ENCODE data around the gene BAIAP2L2.
"Not testable (repeated sequence)": the region's sequence is repeated elsewhere in the genome, so short reads cannot be mapped to it uniquely, and the experiment has no call there.

Gene BAIAP2L2

DNA sequence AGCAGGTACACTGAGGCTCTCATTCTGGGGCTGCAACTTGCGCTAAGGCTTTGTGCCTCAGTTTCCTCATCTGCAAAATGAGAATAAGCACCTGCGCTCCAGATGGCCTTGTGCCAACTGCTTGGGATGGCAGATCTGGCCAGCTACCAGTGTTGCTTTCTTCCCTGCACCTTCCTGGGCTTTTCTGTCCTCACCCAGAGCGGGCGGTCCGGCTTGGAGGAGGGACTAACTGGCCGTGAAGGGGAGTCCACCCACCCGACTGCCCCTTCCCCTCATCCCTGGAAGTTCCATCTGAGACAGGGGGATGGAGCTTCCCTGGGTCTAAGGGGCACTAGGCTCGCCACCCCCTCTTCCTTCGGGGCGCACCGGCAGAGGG, 30.0 kb downstream of the BAIAP2L2 start:
- no peak for DNase-seq

DNA sequence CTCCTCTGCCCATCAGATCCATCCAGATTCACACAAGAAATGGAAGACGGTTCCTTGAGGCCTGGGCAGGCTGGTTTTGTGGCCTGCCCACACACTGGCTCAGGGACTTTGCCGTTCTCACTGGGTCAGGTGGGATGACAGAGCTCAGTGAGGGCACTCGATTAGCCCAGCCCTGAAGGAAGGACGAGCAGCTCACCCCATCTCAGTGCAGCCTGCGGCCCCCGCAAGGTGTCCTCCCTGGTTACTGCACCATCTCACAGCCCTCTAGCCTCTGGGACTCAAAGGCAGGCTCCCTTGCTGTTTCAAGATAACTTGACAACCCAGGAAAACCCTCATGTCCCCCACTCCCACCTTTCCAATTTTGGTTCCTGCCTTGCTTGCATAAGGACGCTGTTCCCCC, 30.7 kb downstream of the BAIAP2L2 start:
- no peak for DNase-seq

GRCh38 chr22:38079208-38079607, 31.3 kb downstream of the BAIAP2L2 start:
- not testable (repeated sequence) for DNase-seq

- DNase-seq: no peak
Measured at GRCh38 chr22:38078046-38078840, 32.2 kb downstream of the BAIAP2L2 start.

DNA sequence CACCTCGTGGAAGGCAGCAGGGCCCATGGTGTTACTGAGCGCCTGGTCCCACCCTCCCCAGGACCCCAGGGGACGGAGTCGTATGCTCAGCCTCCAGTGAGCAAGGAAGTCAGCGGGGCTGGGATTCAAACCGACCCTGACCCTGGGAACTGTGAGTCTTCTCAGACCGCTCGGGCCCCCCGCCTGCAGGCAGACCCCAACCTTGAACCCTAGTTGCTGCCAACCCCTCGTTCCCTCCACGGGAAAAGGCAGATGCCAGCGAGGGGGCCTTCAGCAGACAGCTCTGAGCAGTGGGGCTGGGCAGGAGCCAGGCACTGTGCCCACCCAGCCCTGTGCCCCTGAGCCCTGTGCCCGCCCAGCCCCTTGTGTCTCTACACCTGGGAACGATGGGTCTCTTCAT, 32.9 kb downstream of the BAIAP2L2 start:
- no peak for DNase-seq

GRCh38 chr22:38077096-38077495, 33.4 kb downstream of the BAIAP2L2 start:
- no peak for DNase-seq

DNA sequence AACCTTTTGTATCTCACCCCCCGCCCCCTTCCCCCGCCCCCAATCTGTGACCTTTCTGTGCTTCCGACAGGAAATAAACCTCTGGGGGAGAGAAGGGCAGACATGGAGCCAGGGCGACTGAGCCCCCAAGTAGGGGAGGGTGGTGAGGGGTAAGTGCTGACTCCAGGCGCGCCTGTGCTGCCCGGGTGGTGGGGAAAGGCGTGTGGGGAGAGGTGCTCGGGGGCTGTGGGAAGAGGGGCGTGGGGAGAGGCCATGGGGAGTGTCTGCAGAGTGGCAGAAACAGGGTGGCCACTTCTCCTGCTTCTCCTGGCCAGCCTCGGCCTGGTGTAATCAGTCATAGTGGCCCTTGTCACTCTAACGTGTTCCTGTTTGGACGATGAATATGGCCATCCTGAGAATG, 34.5 kb downstream of the BAIAP2L2 start:
- DNase-seq: no peak

DNA sequence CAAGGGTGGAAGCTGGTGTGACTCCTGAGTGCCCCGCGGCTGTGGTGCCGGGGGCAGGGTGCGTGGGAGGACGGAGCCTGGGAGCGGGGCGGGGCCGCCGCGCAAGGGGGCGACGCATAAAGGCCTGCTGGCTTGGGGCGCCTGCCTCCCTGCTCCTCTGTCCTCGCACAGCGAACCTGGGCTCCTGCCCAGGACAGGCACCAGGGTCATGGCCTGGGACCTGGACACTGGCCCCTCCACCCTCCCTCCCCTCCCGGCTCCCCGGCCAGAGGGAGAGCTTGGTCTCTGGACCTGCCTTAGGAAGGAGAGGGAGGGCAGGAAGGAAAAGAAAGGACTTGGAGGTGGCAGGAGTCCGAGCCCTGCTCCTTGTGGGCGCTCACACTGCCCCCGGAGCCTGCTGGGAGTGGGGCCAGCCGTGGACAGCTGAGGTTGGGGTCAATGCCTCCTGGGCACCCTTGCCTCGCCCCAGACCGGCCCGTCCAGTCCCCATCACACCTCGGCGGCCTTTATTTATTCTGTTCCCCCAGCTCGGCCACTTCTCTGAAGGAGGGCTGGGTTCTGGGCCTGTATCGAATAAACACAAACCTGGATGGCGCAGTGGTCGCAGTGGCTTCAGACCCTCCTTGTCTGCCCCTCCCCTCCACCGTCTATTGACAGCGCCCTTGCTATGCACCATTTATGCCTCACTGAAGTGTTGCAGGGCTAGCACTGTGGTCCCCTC, 35.2 kb downstream of the BAIAP2L2 start:
- DNase-seq: no peak

GRCh38 chr22:38074181-38075104, 36.0 kb downstream of the BAIAP2L2 start:
- no peak for DNase-seq

DNA sequence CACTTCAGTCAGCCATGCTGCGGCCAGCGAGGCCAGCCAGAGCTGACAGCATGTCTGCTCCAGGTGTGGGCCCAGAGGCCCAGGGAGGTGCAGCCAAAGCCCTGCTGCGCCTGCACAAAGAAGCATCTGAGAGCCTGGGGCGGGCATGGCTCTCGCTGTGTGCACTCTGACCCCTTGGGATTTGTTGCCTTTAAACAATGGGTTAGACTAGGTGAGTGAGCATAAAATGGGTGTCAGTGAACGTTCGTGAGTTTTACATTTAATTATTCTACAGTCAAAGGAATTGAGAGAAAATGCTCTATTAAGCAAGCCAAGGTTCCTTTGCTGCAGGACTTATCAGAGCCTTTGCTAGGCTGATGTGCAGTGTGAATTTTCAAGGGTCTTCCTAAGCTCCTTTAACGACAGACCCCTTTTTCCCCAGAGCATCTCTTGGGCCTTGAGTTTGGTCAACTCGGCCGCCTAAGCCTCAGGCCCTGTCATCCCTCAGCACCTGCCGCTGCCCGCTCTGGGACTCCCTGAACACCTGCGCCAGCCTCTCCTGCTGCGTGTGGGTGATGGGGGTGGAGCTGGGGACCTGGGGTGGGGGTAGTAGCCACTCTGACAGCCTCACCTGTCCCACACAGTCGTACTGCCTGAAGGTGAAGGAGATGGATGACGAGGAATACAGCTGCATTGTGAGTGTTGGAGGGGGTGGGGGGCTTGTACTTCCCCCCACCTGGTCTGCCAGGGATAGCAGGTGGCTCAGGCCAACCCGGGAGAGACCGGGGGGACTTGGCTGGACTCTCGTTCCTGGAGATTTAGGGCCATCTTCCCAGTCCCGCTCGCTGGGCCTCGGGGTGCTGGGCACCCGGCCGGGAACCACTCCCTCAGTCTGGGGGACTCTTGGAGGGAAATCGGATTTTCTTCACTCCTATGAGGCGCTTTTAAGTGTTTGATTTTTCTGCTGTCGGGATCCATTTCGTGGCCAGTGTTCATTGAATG, 37.0 kb downstream of the BAIAP2L2 start:
- DNase-seq: no peak

DNA sequence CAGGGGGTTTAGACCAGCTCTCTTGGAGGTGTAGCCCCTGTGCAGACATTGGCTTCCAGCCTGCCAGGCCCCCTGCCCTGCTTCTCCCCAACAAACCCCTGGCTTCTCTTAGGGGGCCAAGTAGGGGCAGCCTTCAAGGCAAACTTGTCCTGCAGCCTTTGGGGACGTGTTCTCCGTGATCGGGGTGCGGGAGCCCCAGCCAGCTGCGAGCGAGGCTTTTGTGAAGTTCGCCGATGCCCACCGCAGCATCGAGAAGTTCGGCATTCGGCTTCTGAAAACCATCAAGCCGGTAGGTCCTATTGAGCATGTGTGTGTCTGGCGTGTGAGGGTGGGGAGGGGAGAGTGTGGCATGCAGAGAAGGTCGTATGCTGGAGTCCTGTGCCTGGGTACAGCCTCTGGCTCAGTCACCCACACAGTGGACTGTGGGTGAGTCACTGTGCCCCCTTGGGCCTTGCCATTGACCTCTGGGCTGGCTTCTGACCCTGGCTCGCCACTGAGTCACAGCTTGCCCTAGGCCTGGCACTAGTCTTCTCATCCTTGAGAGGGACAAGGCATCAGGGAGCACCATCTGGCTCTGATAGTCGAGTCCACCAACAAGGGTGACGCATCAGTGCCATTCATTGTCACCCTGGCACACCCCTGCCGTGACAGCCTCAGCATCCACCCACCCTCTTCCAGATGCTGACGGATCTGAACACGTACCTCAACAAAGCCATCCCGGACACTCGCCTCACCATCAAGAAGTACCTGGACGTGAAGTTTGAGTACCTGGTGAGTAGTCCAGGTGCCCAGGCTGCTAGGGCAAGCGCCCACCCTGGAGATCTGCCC, 37.9 kb downstream of the BAIAP2L2 start:
- no peak for DNase-seq

GRCh38 chr22:38071421-38072321, 38.8 kb downstream of the BAIAP2L2 start:
- DNase-seq: no peak

DNA sequence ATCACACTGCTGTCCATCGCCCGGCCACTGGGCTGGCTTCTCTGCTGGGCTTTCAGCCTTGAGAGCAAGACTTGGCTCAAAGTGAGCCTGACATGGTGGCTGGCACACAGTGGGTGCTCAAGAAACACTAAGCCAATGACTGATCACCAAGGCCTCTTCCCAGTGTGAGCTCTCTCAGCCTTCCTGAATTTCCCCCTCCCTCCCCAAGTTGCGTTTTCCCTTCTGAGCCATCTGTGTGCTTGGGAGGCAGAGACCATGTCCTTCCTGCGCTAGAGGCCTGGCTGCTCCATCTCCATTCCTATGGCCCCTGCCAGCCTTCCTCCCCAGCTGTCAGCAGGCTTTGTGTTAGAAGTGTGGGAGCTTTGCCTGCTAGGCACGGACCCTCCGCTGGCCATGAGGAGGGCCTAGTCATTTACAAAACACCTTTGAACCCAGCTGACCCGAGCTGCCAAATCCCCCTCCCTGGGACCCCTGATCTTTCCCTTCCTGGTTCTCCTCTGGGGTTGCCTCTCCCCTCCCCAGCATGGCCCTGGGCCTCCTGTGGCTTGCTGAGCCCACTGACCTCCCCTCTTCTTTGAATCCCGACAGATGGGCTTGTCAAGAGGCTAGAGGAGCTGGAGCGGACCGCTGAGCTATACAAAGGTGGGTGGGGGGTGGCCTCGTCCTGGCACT, 40.1 kb downstream of the BAIAP2L2 start:
- DNase-seq: no peak

GRCh38 chr22:38069372-38070249, 40.9 kb downstream of the BAIAP2L2 start:
- no peak for DNase-seq

GRCh38 chr22:38068641-38069371, 41.7 kb downstream of the BAIAP2L2 start:
- no peak for DNase-seq

DNA sequence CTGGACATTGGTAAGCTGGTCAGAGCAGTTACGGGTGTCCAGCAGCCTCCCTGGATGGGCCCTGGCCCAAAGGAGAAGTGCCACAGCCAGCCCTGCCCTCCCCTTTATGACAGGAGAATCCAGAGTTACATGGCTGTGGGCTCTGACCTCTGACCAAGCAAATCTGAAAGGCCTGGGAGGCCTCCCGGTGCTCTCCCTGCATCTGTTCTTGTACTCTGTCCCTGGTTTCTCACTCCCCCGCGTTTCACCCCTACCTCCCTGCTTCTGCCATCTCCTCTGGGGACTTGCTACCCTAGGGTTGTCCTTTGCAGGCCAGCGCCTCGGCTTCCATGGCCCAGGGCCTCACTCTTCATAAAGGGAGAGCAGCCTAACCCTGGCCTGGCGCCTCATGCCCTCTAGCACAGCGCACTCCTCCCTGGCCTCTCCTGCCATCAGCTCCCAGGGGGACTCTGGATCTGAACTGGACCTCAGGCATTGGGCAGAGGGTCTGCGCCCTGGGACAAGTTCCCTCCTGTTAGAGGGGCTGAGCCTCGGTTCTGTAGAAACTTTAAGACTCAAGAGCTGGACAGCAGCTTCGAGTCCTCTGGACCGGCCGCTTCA, 42.6 kb downstream of the BAIAP2L2 start:
- no peak for DNase-seq

DNA sequence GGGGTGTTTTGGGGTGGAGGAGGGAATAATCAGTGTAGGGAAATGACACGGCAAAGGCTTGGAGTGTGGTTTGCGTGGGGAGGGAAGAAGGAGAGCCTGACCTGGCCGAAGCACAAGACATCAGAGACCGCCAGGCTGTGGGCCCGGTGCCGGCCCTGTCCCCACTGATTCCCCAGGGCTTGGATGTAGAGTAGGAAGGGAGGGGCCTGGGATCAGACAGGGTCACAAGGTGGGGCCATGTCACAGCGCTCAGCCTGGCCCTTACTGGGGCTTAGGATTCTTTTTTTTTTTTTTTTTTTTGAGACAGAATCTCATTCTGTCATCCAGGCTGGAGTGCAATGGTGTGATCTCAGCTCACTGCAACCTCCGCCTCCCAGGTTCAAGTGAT, 43.5 kb downstream of the BAIAP2L2 start:
- DNase-seq: no peak

Data from activated T-cell treated with anti-CD3 and anti-CD28 coated beads for 4 hours (primary cell).